ENCODE measurements around the gene PPFIA3. TPM values are rescaled to one million over a fixed set of nuclear protein-coding genes. Genes with fewer than 3 reads are reported as not detected.

Gene PPFIA3
- total RNA-seq, 1 experiment from 2014 or later: 8.3 TPM

DNA sequence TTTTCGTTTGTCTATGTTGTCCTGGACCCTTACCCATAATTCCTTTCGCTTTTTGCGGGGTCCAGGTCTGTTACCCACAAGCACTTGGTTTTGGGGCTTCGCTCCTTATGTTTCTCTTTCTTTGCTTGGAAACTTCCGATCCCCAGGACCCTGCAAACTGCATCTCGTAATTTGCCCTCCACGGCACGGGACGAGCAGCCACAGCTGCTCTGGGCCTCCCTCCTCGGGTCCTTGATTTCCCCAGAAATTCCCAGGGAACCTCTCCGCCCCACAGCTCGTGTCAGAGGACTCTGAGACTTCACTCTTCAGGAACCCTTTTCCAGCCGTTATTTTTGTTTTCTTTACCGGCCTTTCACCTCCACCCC, 33.5 kb upstream of the PPFIA3 start:
- no TSS peak for BruUV-seq (replicated peaks)
- H4K20me1 ChIP-seq (ENCODE audit: insufficient read depth): peaks cover 53% of the 10 kb centered on the region
- intact Hi-C loops (cut with micrococcal nuclease; ENCODE audit: unreplicated experiment): no loop called here

DNA sequence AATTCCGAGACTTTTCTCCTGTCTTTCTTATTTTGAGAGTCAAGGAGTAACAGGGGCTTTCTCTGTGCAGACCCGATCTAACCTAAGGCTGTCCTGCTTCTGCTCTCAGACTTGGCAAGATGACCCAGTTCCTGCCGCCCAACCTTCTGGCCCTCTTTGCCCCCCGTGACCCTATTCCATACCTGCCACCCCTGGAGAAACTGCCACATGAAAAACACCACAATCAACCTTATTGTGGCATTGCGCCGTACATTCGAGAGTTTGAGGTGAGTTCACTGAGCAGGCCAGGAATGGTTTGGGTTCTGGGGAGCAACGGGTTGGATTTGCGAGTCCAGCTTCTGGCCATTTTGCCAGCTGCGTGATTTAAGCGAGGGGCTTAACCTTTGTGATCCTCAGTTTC, 33.0 kb upstream of the PPFIA3 start:
- no peaks in the 10 kb centered on the region for H3K27me3 ChIP-seq (ENCODE audit: insufficient read depth, low read depth)
- peaks cover 60% of the 10 kb centered on the region for H3K79me2 ChIP-seq (ENCODE audit: low read depth)
- intact Hi-C loops (cut with micrococcal nuclease; ENCODE audit: unreplicated experiment): no loop called here
- peaks cover 57% of the 10 kb centered on the region for H4K20me1 ChIP-seq (ENCODE audit: insufficient read depth)
- no peaks in the 10 kb centered on the region for H3K9me2 ChIP-seq (ENCODE audit: insufficient read depth)
- H2AFZ ChIP-seq: no peak overlapping the region
- no peak for DNase-seq
- H3K4me2 ChIP-seq: peak overlapping the region; percentile 100
- ChIA-PET CTCF (no interaction called here), POLR2A (ENCODE audit: unreplicated experiment) (interaction anchor here (0.6 kb wide), 1 partner anchor 87 kb away, joined by 7 read pairs; no protein-coding TSS in a partner anchor)
- no TSS peak for BruUV-seq (replicated peaks)
- no peak for TF ChIP-seq EZH2 (IDR thresholded peaks at IDR 0.05; ENCODE audit: low read depth)
- TF ChIP-seq, protein P1, sequence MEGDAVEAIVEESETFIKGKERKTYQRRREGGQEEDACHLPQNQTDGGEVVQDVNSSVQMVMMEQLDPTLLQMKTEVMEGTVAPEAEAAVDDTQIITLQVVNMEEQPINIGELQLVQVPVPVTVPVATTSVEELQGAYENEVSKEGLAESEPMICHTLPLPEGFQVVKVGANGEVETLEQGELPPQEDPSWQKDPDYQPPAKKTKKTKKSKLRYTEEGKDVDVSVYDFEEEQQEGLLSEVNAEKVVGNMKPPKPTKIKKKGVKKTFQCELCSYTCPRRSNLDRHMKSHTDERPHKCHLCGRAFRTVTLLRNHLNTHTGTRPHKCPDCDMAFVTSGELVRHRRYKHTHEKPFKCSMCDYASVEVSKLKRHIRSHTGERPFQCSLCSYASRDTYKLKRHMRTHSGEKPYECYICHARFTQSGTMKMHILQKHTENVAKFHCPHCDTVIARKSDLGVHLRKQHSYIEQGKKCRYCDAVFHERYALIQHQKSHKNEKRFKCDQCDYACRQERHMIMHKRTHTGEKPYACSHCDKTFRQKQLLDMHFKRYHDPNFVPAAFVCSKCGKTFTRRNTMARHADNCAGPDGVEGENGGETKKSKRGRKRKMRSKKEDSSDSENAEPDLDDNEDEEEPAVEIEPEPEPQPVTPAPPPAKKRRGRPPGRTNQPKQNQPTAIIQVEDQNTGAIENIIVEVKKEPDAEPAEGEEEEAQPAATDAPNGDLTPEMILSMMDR (conservative IDR thresholded peaks at IDR 0.05): no peak
- H3K27ac ChIP-seq: no peak overlapping the region
- H3K9me3 ChIP-seq (ENCODE audit: insufficient read depth, low read depth): no peaks in the 10 kb centered on the region
- peaks cover 34% of the 10 kb centered on the region for H3K36me3 ChIP-seq (ENCODE audit: low read depth)
- peak overlapping the region; percentile 77 for H3K4me3 ChIP-seq
- peaks cover 24% of the 10 kb centered on the region; the same call in 1 of the 2 replicates for H3F3A ChIP-seq (ENCODE audit: insufficient read depth, low read depth)
- peaks cover 15% of the 10 kb centered on the region for H3K4me1 ChIP-seq (replicated peaks; ENCODE audit: insufficient read depth)

More for the DNA sequence above, 33.5 kb upstream of the PPFIA3 start:
- no peaks in the 10 kb centered on the region for H3K9me2 ChIP-seq (ENCODE audit: insufficient read depth)
- ChIA-PET CTCF (no interaction called here), POLR2A (ENCODE audit: unreplicated experiment) (interaction anchor here (0.6 kb wide), 1 partner anchor 86 kb away, joined by 7 read pairs; no protein-coding TSS in a partner anchor)
- H3K79me2 ChIP-seq (ENCODE audit: low read depth): peaks cover 56% of the 10 kb centered on the region
- H3K27ac ChIP-seq: peak overlapping the region; percentile 41; the same call in 1 of the 2 replicates
- DNase-seq: no peak
- TF ChIP-seq EZH2 (IDR thresholded peaks at IDR 0.05; ENCODE audit: low read depth): no peak
- TF ChIP-seq, protein P1 (conservative IDR thresholded peaks at IDR 0.05): 0 out of 2 replicates have a peak, but pooled peaks have one; percentile 15
- H3K9me3 ChIP-seq (ENCODE audit: insufficient read depth, low read depth): no peaks in the 10 kb centered on the region
- H3F3A ChIP-seq (ENCODE audit: insufficient read depth, low read depth): peaks cover 20% of the 10 kb centered on the region; the same call in 1 of the 2 replicates
- peaks cover 15% of the 10 kb centered on the region for H3K4me1 ChIP-seq (replicated peaks; ENCODE audit: insufficient read depth)
- H2AFZ ChIP-seq: peak overlapping the region; percentile 79
- peak overlapping the region; percentile 77 for H3K4me3 ChIP-seq
- H3K4me2 ChIP-seq: peak overlapping the region; percentile 100
- H3K27me3 ChIP-seq (ENCODE audit: insufficient read depth, low read depth): no peaks in the 10 kb centered on the region
- H3K36me3 ChIP-seq (ENCODE audit: low read depth): peaks cover 31% of the 10 kb centered on the region

DNA sequence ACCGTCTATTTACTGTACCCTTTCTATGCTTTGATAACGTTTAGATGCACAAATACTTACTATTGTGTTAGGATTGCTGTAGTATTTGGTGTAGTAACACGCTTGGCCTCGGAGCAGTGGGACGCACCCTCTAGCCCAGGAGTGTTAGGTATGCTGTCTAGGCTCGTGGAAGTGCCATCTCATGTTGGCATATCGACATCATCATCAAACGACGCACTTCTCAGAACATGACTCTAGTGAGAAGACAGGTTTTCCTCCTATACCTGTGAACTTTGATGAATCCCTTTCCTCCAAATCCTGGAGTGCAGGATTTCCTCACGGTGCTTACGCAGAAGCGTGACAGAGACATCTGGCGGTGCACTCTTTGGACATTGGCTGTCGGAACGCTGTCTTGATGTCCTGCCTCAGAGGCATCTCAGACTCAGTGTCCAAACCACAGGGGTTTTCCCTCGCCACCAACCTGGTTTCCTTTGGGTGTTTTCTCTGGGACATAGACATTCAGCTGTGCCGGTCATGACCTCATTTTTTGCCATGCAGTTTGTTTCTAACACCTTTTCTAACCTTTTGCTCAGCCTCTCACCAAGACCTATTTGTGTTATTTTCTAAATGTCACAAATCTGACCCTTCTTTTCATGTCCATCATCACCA, 27.8 kb upstream of the PPFIA3 start:
- Histone ChIP-seq H3K27ac (no peak overlapping the region), H3F3A (ENCODE audit: insufficient read depth, low read depth) (peaks cover 72% of the 10 kb centered on the region), H3K4me2 (no peak overlapping the region), H3K9me2 (ENCODE audit: insufficient read depth) (no peaks in the 10 kb centered on the region), H2AFZ (no peak overlapping the region), H3K4me3 (no peak overlapping the region), H3K4me1 (replicated peaks; ENCODE audit: insufficient read depth) (peaks cover 13% of the 10 kb centered on the region), H3K27me3 (ENCODE audit: insufficient read depth, low read depth) (no peaks in the 10 kb centered on the region), H3K79me2 (ENCODE audit: low read depth) (peaks cover 88% of the 10 kb centered on the region), H3K9me3 (ENCODE audit: insufficient read depth, low read depth) (no peaks in the 10 kb centered on the region), H3K36me3 (ENCODE audit: low read depth) (peaks cover 69% of the 10 kb centered on the region), H4K20me1 (ENCODE audit: insufficient read depth) (peaks cover 100% of the 10 kb centered on the region)
- intact Hi-C loops (cut with micrococcal nuclease; ENCODE audit: unreplicated experiment): no loop called here
- ChIA-PET POLR2A (ENCODE audit: unreplicated experiment) (no interaction called here), CTCF (interaction anchor here (0.7 kb wide), 1 partner anchor 9 kb away, joined by 12 read pairs; no protein-coding TSS in a partner anchor)
- TF ChIP-seq, protein P1 (conservative IDR thresholded peaks at IDR 0.05): no peak
- no peak for TF ChIP-seq EZH2 (IDR thresholded peaks at IDR 0.05; ENCODE audit: low read depth)
- no TSS peak for BruUV-seq (replicated peaks)
- DNase-seq: no peak
